ENCODE measurements around the gene EZH2.

GRCh38 chr7:148867596-148868377 is 16.3 kb downstream of the EZH2 start:
- TF ChIP-seq CTCF (IDR thresholded peaks at IDR 0.05; ENCODE audit: borderline replicate concordance, extremely low read depth, low read length, poor library complexity, severe bottlenecking) (no peak), EZH2 (IDR thresholded peaks at IDR 0.05; ENCODE audit: borderline replicate concordance, low read depth, low read length, severe bottlenecking) (no peak)

Measured in DND-41 (cell line).